Activated CD4-positive, alpha-beta T cell treated with anti-CD3 and anti-CD28 coated beads for 1 hour (primary cell): ENCODE measurements around the gene FAM240A.
"Not testable (repeated sequence)": the region's sequence is repeated elsewhere in the genome, so short reads cannot be mapped to it uniquely, and the experiment has no call there.

ENCODE experiments used
- DNase-seq: peaks from one replicate; pipeline ENCODE4 v3.0.0-alpha.2; 2020

The FAM240A gene

GRCh38 chr3:46587268-46587667, 25.1 kb upstream of the FAM240A start:
- not testable (repeated sequence) for DNase-seq

- no peak for DNase-seq
These were observed 19.0 kb upstream of the FAM240A start for GRCh38 chr3:46593274-46593862.

GRCh38 chr3:46593979-46594378, 18.3 kb upstream of the FAM240A start:
- no peak for DNase-seq

- no peak for DNase-seq
These were observed 17.6 kb upstream of the FAM240A start for GRCh38 chr3:46594723-46595122.

- DNase-seq: no peak
These were observed 16.5 kb upstream of the FAM240A start for GRCh38 chr3:46595819-46596314.

GRCh38 chr3:46599590-46599989, 12.7 kb upstream of the FAM240A start:
- no peak for DNase-seq

GRCh38 chr3:46603446-46604046, 8.8 kb upstream of the FAM240A start:
- no peak for DNase-seq

- DNase-seq: no peak
These were observed 8.2 kb upstream of the FAM240A start for GRCh38 chr3:46604127-46604526.

- no peak for DNase-seq
These were observed 4.7 kb upstream of the FAM240A start for GRCh38 chr3:46607603-46608028.

GRCh38 chr3:46609212-46609721, 3.1 kb upstream of the FAM240A start:
- no peak for DNase-seq

- DNase-seq: no peak
These were observed 2.2 kb upstream of the FAM240A start for GRCh38 chr3:46609944-46610722.

GRCh38 chr3:46613313-46614005, 1.1 kb downstream of the FAM240A start:
- DNase-seq: no peak

GRCh38 chr3:46614431-46614830, 2.1 kb downstream of the FAM240A start:
- no peak for DNase-seq

GRCh38 chr3:46615050-46615775, 2.9 kb downstream of the FAM240A start:
- DNase-seq: no peak

- DNase-seq: no peak
These were observed 3.7 kb downstream of the FAM240A start for GRCh38 chr3:46615976-46616375.

- no peak for DNase-seq
These were observed 5.6 kb downstream of the FAM240A start for GRCh38 chr3:46617941-46618340.

- no peak for DNase-seq
These were observed 7.8 kb downstream of the FAM240A start for GRCh38 chr3:46619845-46620778.

- no peak for DNase-seq
These were observed 12.2 kb downstream of the FAM240A start for GRCh38 chr3:46624533-46624932.

GRCh38 chr3:46624975-46625490, 12.7 kb downstream of the FAM240A start:
- no peak for DNase-seq

GRCh38 chr3:46626039-46626438, 13.7 kb downstream of the FAM240A start:
- DNase-seq: no peak

GRCh38 chr3:46627078-46627477, 14.8 kb downstream of the FAM240A start:
- no peak for DNase-seq
